Epithelial cell of proximal tubule (primary cell): ENCODE results near the gene C10orf53. TPM values are rescaled to one million over a fixed set of nuclear protein-coding genes. Genes with fewer than 3 reads are reported as not detected.

ENCODE experiments used
- DNase-seq: peaks from one replicate; pipeline ENCODE4 v3.0.0-alpha.2; 2011; ENCODE audit warnings: low read depth
- H3K4me3 ChIP-seq: 2 replicates; pipeline ENCODE4 v1.5.1; 2011; ENCODE audit warnings: low read depth, mild to moderate bottlenecking, low read length
- CTCF ChIP-seq: conservative IDR thresholded peaks from 2 replicates; pipeline ENCODE4 v1.5.1; 2012; ENCODE audit warnings: low read depth, mild to moderate bottlenecking, low read length
- total RNA-seq: library from RNA; depleted of rRNA; stranded (reverse); fragments of >200 nt; gene quantifications from 2 replicates; pipeline ENCODE4 v1.2.3, GENCODE V29; 2015

C10orf53 gene
- total RNA-seq, 1 donor from 2014 or later: not detected

- no peak for TF ChIP-seq CTCF
- DNase-seq: no peak
- no peak overlapping the region for H3K4me3 ChIP-seq
These were observed 47.1 kb downstream of the C10orf53 start for GRCh38 chr10:49726593-49726992.

- no peak overlapping the region for H3K4me3 ChIP-seq
- no peak for TF ChIP-seq CTCF
- DNase-seq: no peak
These were observed 54.4 kb downstream of the C10orf53 start for GRCh38 chr10:49733866-49734265.

- TF ChIP-seq CTCF: no peak
- DNase-seq: no peak
- no peak overlapping the region for H3K4me3 ChIP-seq
These were observed 55.2 kb downstream of the C10orf53 start for GRCh38 chr10:49734676-49735075.

- TF ChIP-seq CTCF: no peak
- no peak for DNase-seq
- H3K4me3 ChIP-seq: no peak overlapping the region
These were observed 55.7 kb downstream of the C10orf53 start for GRCh38 chr10:49735161-49735560.

- no peak for TF ChIP-seq CTCF
- H3K4me3 ChIP-seq: no peak overlapping the region
- no peak for DNase-seq
These were observed 56.6 kb downstream of the C10orf53 start for GRCh38 chr10:49735848-49736563.

- no peak overlapping the region for H3K4me3 ChIP-seq
- TF ChIP-seq CTCF: no peak
- DNase-seq: no peak
These were observed 57.2 kb downstream of the C10orf53 start for GRCh38 chr10:49736564-49737113.
